NT2/D1 (cell line): ENCODE measurements around the gene RCAN2.
"Not testable (repeated sequence)": the region's sequence is repeated elsewhere in the genome, so short reads cannot be mapped to it uniquely, and the experiment has no call there.

ENCODE experiments used
- DNase-seq: peaks from one replicate; pipeline ENCODE4 v3.0.0-alpha.2; 2011; ENCODE audit warnings: low read depth, low spot score
- H3K27me3 ChIP-seq: 2 replicates; pipeline ENCODE4 v1.6.0; 2011; ENCODE audit warnings: mild to moderate bottlenecking; ENCODE audit not compliant: insufficient read length, insufficient read depth
- H3K36me3 ChIP-seq: 2 replicates; pipeline ENCODE4 v1.6.1; 2011; ENCODE audit warnings: mild to moderate bottlenecking, low read length, mixed read lengths; ENCODE audit not compliant: insufficient read depth, insufficient read length
- H3K4me1 ChIP-seq: 2 replicates; pipeline ENCODE4 v1.5.1; 2011; ENCODE audit not compliant: insufficient read depth, insufficient read length
- H3K4me3 ChIP-seq: 2 replicates; pipeline ENCODE4 v1.5.1; 2011; ENCODE audit warnings: low read depth; ENCODE audit not compliant: insufficient read length
- H3K9ac ChIP-seq: 2 replicates; pipeline ENCODE4 v1.6.0; 2011; ENCODE audit warnings: low read depth; ENCODE audit not compliant: insufficient read length
- H3K9me3 ChIP-seq: 2 replicates; pipeline ENCODE4 v1.5.1; 2011; ENCODE audit warnings: mild to moderate bottlenecking, low read length; ENCODE audit not compliant: insufficient read depth
- SUZ12 ChIP-seq: IDR thresholded peaks from 2 replicates; pipeline ENCODE4 v1.6.1; 2011; ENCODE audit not compliant: insufficient read length, insufficient read depth; ENCODE audit errors: extremely low read depth
- YY1 ChIP-seq: IDR thresholded peaks from 2 replicates; pipeline ENCODE4 v1.6.1; 2011; ENCODE audit not compliant: insufficient read length, insufficient read depth
- ZNF274 ChIP-seq: IDR thresholded peaks from 2 replicates; pipeline ENCODE4 v1.6.1; 2011; ENCODE audit warnings: mild to moderate bottlenecking, low read depth, low read length

RCAN2 gene

GRCh38 chr6:46411456-46412197 is 79.6 kb downstream of the RCAN2 start:
- Histone ChIP-seq H3K9me3 (no peaks in the 10 kb centered on the region), H3K4me1 (no peaks in the 10 kb centered on the region), H3K9ac (no peak overlapping the region), H3K27me3 (no peaks in the 10 kb centered on the region), H3K4me3 (no peak overlapping the region), H3K36me3 (no peaks in the 10 kb centered on the region)
- TF ChIP-seq YY1 (no peak), SUZ12 (no peak), ZNF274 (no peak)
- no peak for DNase-seq

- Histone ChIP-seq H3K9ac (no peak overlapping the region), H3K4me1 (no peaks in the 10 kb centered on the region), H3K36me3 (no peaks in the 10 kb centered on the region), H3K9me3 (no peaks in the 10 kb centered on the region), H3K4me3 (no peak overlapping the region), H3K27me3 (no peaks in the 10 kb centered on the region)
- TF ChIP-seq ZNF274 (no peak), YY1 (no peak), SUZ12 (no peak)
- DNase-seq = peak; percentile 6
Measured at GRCh38 chr6:46410334-46410953, 80.8 kb downstream of the RCAN2 start.

DNA sequence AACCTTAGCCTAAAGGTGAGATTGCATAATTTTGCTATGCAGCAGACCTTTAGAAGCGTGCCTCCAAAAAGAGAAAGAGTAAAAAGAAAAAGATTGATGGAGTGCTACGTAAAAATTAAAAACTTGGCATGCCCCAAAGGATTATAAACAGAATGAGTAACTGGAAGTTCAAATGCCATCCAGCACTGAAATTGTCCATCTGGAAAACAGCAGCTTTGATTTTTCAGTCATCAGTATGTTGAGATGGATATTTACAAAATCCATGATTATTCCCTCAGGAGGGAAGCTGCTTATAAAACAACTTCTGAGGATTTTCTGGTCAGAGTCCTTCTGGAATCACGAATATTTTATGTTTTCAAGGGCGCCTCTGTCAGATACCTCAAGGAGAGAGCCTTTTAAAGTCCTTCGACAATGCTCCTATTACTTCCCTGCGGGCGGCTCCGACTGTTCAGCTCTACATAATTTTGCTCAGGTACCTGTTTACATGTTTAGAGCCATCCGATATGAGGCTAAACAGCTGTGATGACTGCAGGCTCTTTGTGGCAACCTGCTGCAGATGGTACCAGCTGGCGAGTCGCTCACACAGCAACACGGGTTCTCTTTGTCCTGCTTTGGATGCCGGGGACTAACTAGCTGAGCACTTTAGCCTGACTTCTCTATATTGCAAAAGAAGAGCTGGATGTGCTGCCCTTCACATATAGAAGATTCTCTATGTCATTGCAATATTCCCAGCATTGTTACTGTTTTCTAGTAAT is 83.3 kb downstream of the RCAN2 start:
- H3K36me3 ChIP-seq = no peaks in the 10 kb centered on the region
- no peaks in the 10 kb centered on the region for H3K27me3 ChIP-seq
- H3K9me3 ChIP-seq = no peaks in the 10 kb centered on the region
- no peaks in the 10 kb centered on the region for H3K4me1 ChIP-seq
- TF ChIP-seq ZNF274 = 0 out of 2 replicates have a peak, but pooled peaks have one; percentile 15
- no peak for TF ChIP-seq YY1
- no peak for TF ChIP-seq SUZ12
- no peak for DNase-seq
- H3K9ac ChIP-seq = no peak overlapping the region
- no peak overlapping the region for H3K4me3 ChIP-seq

GRCh38 chr6:46407246-46407645 is 84.0 kb downstream of the RCAN2 start:
- TF ChIP-seq ZNF274 (no peak), SUZ12 (no peak), YY1 (no peak)
- no peak for DNase-seq
- no peaks in the 10 kb centered on the region for H3K9me3 ChIP-seq
- H3K4me3 ChIP-seq = no peak overlapping the region
- no peaks in the 10 kb centered on the region for H3K4me1 ChIP-seq
- H3K27me3 ChIP-seq = no peaks in the 10 kb centered on the region
- H3K36me3 ChIP-seq = no peaks in the 10 kb centered on the region
- H3K9ac ChIP-seq = no peak overlapping the region

- DNase-seq, H3K9ac ChIP-seq, H3K9me3 ChIP-seq, H3K27me3 ChIP-seq, H3K4me3 ChIP-seq, H3K4me1 ChIP-seq, H3K36me3 ChIP-seq: not testable (repeated sequence)
Measured at GRCh38 chr6:46405620-46406180, 85.5 kb downstream of the RCAN2 start.

GRCh38 chr6:46400898-46401297 is 90.4 kb downstream of the RCAN2 start:
- DNase-seq = no peak
- Histone ChIP-seq H3K4me3 (no peak overlapping the region), H3K4me1 (no peaks in the 10 kb centered on the region), H3K9me3 (no peaks in the 10 kb centered on the region), H3K27me3 (no peaks in the 10 kb centered on the region), H3K9ac (no peak overlapping the region), H3K36me3 (no peaks in the 10 kb centered on the region)
- TF ChIP-seq SUZ12 (no peak), YY1 (no peak), ZNF274 (no peak)

GRCh38 chr6:46395530-46395929 is 95.7 kb downstream of the RCAN2 start:
- DNase-seq = no peak
- TF ChIP-seq ZNF274 (no peak), SUZ12 (no peak), YY1 (no peak)
- no peaks in the 10 kb centered on the region for H3K9me3 ChIP-seq
- H3K27me3 ChIP-seq = no peaks in the 10 kb centered on the region
- no peak overlapping the region for H3K4me3 ChIP-seq
- no peak overlapping the region for H3K9ac ChIP-seq
- no peaks in the 10 kb centered on the region for H3K36me3 ChIP-seq
- H3K4me1 ChIP-seq = no peaks in the 10 kb centered on the region
